Measurements from ENCODE around the gene SLC12A5. TPM values are rescaled to one million over a fixed set of nuclear protein-coding genes. Genes with fewer than 3 reads are reported as not detected.

Gene SLC12A5
- total RNA-seq, 1 donor from 2014 or later = 9.6 TPM

- Mint-ChIP-seq H3K36me3 (ENCODE audit: low read depth) (no peaks in the 10 kb centered on the region), H3K9me3 (no peaks in the 10 kb centered on the region), H3K4me3 (no peak overlapping the region), H3K4me1 (no peaks in the 10 kb centered on the region), H3K27ac (ENCODE audit: unreplicated experiment) (no peak overlapping the region), H3K27me3 (ENCODE audit: low read depth) (peaks cover 66% of the 10 kb centered on the region)
- DNase-seq (ENCODE audit: low read depth, low spot score) = no peak
- TF ChIP-seq, protein P1, sequence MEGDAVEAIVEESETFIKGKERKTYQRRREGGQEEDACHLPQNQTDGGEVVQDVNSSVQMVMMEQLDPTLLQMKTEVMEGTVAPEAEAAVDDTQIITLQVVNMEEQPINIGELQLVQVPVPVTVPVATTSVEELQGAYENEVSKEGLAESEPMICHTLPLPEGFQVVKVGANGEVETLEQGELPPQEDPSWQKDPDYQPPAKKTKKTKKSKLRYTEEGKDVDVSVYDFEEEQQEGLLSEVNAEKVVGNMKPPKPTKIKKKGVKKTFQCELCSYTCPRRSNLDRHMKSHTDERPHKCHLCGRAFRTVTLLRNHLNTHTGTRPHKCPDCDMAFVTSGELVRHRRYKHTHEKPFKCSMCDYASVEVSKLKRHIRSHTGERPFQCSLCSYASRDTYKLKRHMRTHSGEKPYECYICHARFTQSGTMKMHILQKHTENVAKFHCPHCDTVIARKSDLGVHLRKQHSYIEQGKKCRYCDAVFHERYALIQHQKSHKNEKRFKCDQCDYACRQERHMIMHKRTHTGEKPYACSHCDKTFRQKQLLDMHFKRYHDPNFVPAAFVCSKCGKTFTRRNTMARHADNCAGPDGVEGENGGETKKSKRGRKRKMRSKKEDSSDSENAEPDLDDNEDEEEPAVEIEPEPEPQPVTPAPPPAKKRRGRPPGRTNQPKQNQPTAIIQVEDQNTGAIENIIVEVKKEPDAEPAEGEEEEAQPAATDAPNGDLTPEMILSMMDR (conservative IDR thresholded peaks at IDR 0.05) = no peak
Observed at GRCh38 chr20:46047821-46048220, 18.8 kb downstream of the SLC12A5 start.

- H3K9me3 Mint-ChIP-seq = no peaks in the 10 kb centered on the region
- peaks cover 69% of the 10 kb centered on the region for H3K27me3 Mint-ChIP-seq (ENCODE audit: low read depth)
- no peak overlapping the region for H3K27ac Mint-ChIP-seq (ENCODE audit: unreplicated experiment)
- H3K4me3 Mint-ChIP-seq = no peak overlapping the region
- no peak for DNase-seq (ENCODE audit: low read depth, low spot score)
- no peaks in the 10 kb centered on the region for H3K36me3 Mint-ChIP-seq (ENCODE audit: low read depth)
- TF ChIP-seq, protein P1 (conservative IDR thresholded peaks at IDR 0.05) = no peak
- H3K4me1 Mint-ChIP-seq = no peaks in the 10 kb centered on the region
Observed at GRCh38 chr20:46049190-46049589, 20.2 kb downstream of the SLC12A5 start.

GRCh38 chr20:46049815-46050214 is 20.8 kb downstream of the SLC12A5 start:
- Mint-ChIP-seq H3K27me3 (ENCODE audit: low read depth) (peaks cover 70% of the 10 kb centered on the region), H3K9me3 (no peaks in the 10 kb centered on the region), H3K4me1 (no peaks in the 10 kb centered on the region), H3K36me3 (ENCODE audit: low read depth) (no peaks in the 10 kb centered on the region), H3K4me3 (no peak overlapping the region), H3K27ac (ENCODE audit: unreplicated experiment) (no peak overlapping the region)
- TF ChIP-seq, protein P1 (conservative IDR thresholded peaks at IDR 0.05) = no peak
- no peak for DNase-seq (ENCODE audit: low read depth, low spot score)

DNA sequence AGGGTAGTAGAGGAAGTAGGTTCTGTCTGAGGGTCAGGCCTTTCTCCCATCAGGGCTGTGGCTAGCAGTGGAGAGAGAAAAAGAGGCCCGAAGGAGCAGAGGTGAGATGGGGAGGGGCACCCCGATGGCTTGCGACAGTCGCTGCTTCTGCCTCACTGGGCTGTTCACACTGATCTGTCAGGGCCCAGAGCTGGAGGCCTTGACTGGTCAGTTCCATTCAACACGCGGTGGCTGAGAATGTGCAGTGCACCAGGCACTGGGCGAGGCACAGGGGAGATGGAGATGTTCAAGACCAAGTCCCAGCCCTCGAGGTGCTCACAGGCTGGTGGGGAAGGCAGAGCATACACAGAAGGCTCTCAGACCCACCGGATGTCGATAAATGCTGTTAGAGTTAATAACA is 21.4 kb downstream of the SLC12A5 start:
- no peak overlapping the region for H3K4me3 Mint-ChIP-seq
- no peaks in the 10 kb centered on the region for H3K4me1 Mint-ChIP-seq
- TF ChIP-seq, protein P1 (conservative IDR thresholded peaks at IDR 0.05) = no peak
- DNase-seq (ENCODE audit: low read depth, low spot score) = no peak
- peaks cover 76% of the 10 kb centered on the region for H3K27me3 Mint-ChIP-seq (ENCODE audit: low read depth)
- no peak overlapping the region for H3K27ac Mint-ChIP-seq (ENCODE audit: unreplicated experiment)
- H3K9me3 Mint-ChIP-seq = no peaks in the 10 kb centered on the region
- H3K36me3 Mint-ChIP-seq (ENCODE audit: low read depth) = no peaks in the 10 kb centered on the region

GRCh38 chr20:46050885-46051284 is 21.9 kb downstream of the SLC12A5 start:
- Mint-ChIP-seq H3K4me3 (no peak overlapping the region), H3K27ac (ENCODE audit: unreplicated experiment) (no peak overlapping the region), H3K36me3 (ENCODE audit: low read depth) (no peaks in the 10 kb centered on the region), H3K9me3 (no peaks in the 10 kb centered on the region), H3K27me3 (ENCODE audit: low read depth) (peaks cover 76% of the 10 kb centered on the region), H3K4me1 (no peaks in the 10 kb centered on the region)
- no peak for DNase-seq (ENCODE audit: low read depth, low spot score)
- TF ChIP-seq, protein P1 (conservative IDR thresholded peaks at IDR 0.05) = no peak
